Measurements from ENCODE around the gene KDM1A. TPM values are rescaled to one million over a fixed set of nuclear protein-coding genes. Genes with fewer than 3 reads are reported as not detected.

KDM1A gene
- polyA plus RNA-seq, 2 of the 4 experiments (the other 2 are of a cell fraction), result 66.4 to 80.3 TPM

DNA sequence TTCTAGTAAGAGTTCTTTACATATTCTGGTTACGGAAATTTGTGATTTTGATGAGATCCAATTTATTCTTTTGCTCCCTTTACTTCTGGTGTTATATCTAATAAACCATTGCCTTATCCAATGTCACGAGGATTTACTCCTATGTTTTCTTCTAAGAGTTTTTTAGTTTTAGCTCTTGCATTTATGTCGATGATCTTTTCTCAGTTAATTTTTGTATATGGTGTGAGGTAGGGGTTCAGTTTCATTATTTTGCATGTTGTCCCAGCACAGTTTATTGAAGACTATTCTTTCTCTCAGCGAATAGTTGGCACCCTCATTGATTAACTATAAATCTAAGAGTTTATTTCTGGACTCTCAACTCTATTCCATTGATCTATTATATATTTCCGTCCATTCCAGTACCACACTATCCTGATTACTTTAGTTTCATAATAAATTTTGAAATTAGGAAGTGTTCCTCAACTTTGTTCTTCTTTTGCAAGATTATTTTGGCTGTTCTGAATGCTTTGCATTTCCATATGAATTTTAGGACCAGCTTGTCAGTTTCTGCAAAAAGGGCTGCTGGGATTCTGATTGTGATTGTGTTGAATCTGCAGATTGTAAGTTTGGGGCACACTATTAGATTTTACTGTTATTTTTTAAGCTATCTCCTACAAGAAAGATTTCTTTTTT lies 4.0 kb downstream of the KDM1A start (continued):
- TF ChIP-seq RNF2 (IDR thresholded peaks at IDR 0.05; ENCODE audit: borderline replicate concordance, low read depth), result no peak
- TF ChIP-seq CBX8 (IDR thresholded peaks at IDR 0.05), result no peak

- H3K4me2 ChIP-seq, result peak overlapping the region; percentile 39
- ChIA-PET CTCF (no interaction called here), POLR2A (no interaction called here)
- 92% methylated on average over 2 of the region's 2 CpGs for WGBS (ENCODE audit: missing lambda C conversion rate)
- no peak overlapping the region for H3K4me3 ChIP-seq
- no peak for FAIRE-seq
- DNase-seq (ENCODE audit: low read depth in 1 of 2, low spot score in 1 of 2), result no peak
- H3K4me1 ChIP-seq, result peaks cover 30% of the 10 kb centered on the region
- no peak overlapping the region for H3K27ac ChIP-seq
- 0 out of 3 replicates have a peak, but pooled peaks cover 2% of the 10 kb centered on the region for H3K9me3 ChIP-seq
- TF ChIP-seq JUNB (IDR thresholded peaks at IDR 0.05) (no peak), RAD21 (conservative IDR thresholded peaks at IDR 0.05 in 1 of 2, IDR thresholded peaks at IDR 0.05 in 1 of 2) (no peak), ZSCAN20 (CRISPR knock-in tag; IDR thresholded peaks at IDR 0.05) (no peak), ZFP36 (IDR thresholded peaks at IDR 0.05; ENCODE audit: borderline replicate concordance, partially characterized antibody) (no peak), SMC3 (IDR thresholded peaks at IDR 0.05) (no peak), CTCF (IDR thresholded peaks at IDR 0.05) (no peak), NR3C1 (IDR thresholded peaks at IDR 0.05) (no peak), PBX3 (IDR thresholded peaks at IDR 0.05) (no peak)
- TF ChIP-seq, protein P1, sequence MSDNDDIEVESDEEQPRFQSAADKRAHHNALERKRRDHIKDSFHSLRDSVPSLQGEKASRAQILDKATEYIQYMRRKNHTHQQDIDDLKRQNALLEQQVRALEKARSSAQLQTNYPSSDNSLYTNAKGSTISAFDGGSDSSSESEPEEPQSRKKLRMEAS (IDR thresholded peaks at IDR 0.05), result no peak
- ATAC-seq, result no peak
These were observed 7.3 kb downstream of the KDM1A start for GRCh38 chr1:23026568-23026967.

GRCh38 chr1:23027352-23027907 lies 8.2 kb downstream of the KDM1A start:
- TF ChIP-seq NFE2L2 (conservative IDR thresholded peaks at IDR 0.05; ENCODE audit: low read length), result no peak
- TF ChIP-seq EHF (CRISPR knock-in tag; IDR thresholded peaks at IDR 0.05), result no peak
- no peak for TF ChIP-seq HDAC2 (IDR thresholded peaks at IDR 0.05)
- TF ChIP-seq, protein P2, sequence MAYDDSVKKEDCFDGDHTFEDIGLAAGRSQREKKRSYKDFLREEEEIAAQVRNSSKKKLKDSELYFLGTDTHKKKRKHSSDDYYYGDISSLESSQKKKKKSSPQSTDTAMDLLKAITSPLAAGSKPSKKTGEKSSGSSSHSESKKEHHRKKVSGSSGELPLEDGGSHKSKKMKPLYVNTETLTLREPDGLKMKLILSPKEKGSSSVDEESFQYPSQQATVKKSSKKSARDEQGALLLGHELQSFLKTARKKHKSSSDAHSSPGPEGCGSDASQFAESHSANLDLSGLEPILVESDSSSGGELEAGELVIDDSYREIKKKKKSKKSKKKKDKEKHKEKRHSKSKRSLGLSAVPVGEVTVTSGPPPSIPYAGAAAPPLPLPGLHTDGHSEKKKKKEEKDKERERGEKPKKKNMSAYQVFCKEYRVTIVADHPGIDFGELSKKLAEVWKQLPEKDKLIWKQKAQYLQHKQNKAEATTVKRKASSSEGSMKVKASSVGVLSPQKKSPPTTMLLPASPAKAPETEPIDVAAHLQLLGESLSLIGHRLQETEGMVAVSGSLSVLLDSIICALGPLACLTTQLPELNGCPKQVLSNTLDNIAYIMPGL (CRISPR knock-in tag; IDR thresholded peaks at IDR 0.05; ENCODE audit: borderline replicate concordance), result no peak
- no peak for TF ChIP-seq MAFK (IDR thresholded peaks at IDR 0.05; ENCODE audit: partially characterized antibody)
- no peak for TF ChIP-seq HOXB13 (CRISPR knock-in tag; IDR thresholded peaks at IDR 0.05; ENCODE audit: low read depth)
- peaks cover 30% of the 10 kb centered on the region for H3K4me1 ChIP-seq
- no peak overlapping the region for H3K27ac ChIP-seq
- CTCF ChIA-PET, result no interaction called here
- no peak overlapping the region for H3K4me3 ChIP-seq
- POLR2A ChIA-PET, result no interaction called here
- ATAC-seq, result no peak
- FAIRE-seq, result no peak
- WGBS (ENCODE audit: missing lambda C conversion rate), result 72% methylated on average over 3 of the region's 4 CpGs
- 0 out of 3 replicates have a peak, but pooled peaks cover 2% of the 10 kb centered on the region for H3K9me3 ChIP-seq
- 0 out of 3 replicates have a peak overlapping the region, but pooled peaks have one; percentile 39 for H3K4me2 ChIP-seq
- no peak for DNase-seq (ENCODE audit: low read depth in 1 of 2, low spot score in 1 of 2)

Measured in A549 (cell line).